ENCODE data around the gene NLN. TPM values are rescaled to one million over a fixed set of nuclear protein-coding genes. Genes with fewer than 3 reads are reported as not detected.

Gene NLN
- total RNA-seq, 1 donor from 2014 or later = 6.6 TPM

- Histone ChIP-seq H3K9me3 (no peaks in the 10 kb centered on the region), H3K36me3 (no peaks in the 10 kb centered on the region), H3K27me3 (no peaks in the 10 kb centered on the region), H3K27ac (no peak overlapping the region), H3K4me3 (no peak overlapping the region), H3K4me1 (no peaks in the 10 kb centered on the region)
- TF ChIP-seq POLR2A (IDR thresholded peaks at IDR 0.05) (no peak), CTCF (IDR thresholded peaks at IDR 0.05) (no peak), POLR2AphosphoS5 (IDR thresholded peaks at IDR 0.05; ENCODE audit: insufficient read depth in 1 of 2, low read depth in 1 of 2) (no peak)
- DNase-seq (ENCODE audit: extremely low spot score in 2 of 2) = no peak
- intact Hi-C loops (cut with DNase I) = no loop called here
Observed at GRCh38 chr5:65758546-65759144, 36.6 kb downstream of the NLN start.

GRCh38 chr5:65760504-65761275 lies 38.7 kb downstream of the NLN start:
- Histone ChIP-seq H3K4me1 (no peaks in the 10 kb centered on the region), H3K27ac (no peak overlapping the region), H3K36me3 (no peaks in the 10 kb centered on the region), H3K27me3 (no peaks in the 10 kb centered on the region), H3K4me3 (no peak overlapping the region), H3K9me3 (no peaks in the 10 kb centered on the region)
- intact Hi-C loops (cut with DNase I) = no loop called here
- DNase-seq (ENCODE audit: extremely low spot score in 2 of 2) = no peak
- TF ChIP-seq CTCF (IDR thresholded peaks at IDR 0.05) (no peak), POLR2A (IDR thresholded peaks at IDR 0.05) (no peak), POLR2AphosphoS5 (IDR thresholded peaks at IDR 0.05; ENCODE audit: insufficient read depth in 1 of 2, low read depth in 1 of 2) (no peak)

- TF ChIP-seq CTCF (IDR thresholded peaks at IDR 0.05) = no peak
- no peak for TF ChIP-seq POLR2AphosphoS5 (IDR thresholded peaks at IDR 0.05; ENCODE audit: insufficient read depth in 1 of 2, low read depth in 1 of 2)
- TF ChIP-seq POLR2A (IDR thresholded peaks at IDR 0.05) = no peak
- no peaks in the 10 kb centered on the region for H3K27me3 ChIP-seq
- no peak overlapping the region for H3K4me3 ChIP-seq
- intact Hi-C loops (cut with DNase I) = no loop called here
- H3K27ac ChIP-seq = no peak overlapping the region
- DNase-seq (ENCODE audit: extremely low spot score in 2 of 2) = no peak
- H3K36me3 ChIP-seq = no peaks in the 10 kb centered on the region
- H3K9me3 ChIP-seq = no peaks in the 10 kb centered on the region
- H3K4me1 ChIP-seq = no peaks in the 10 kb centered on the region
Observed at GRCh38 chr5:65762234-65762633, 40.2 kb downstream of the NLN start.

GRCh38 chr5:65765582-65765981 lies 43.6 kb downstream of the NLN start:
- Histone ChIP-seq H3K27me3 (no peaks in the 10 kb centered on the region), H3K9me3 (no peaks in the 10 kb centered on the region), H3K4me3 (no peak overlapping the region), H3K4me1 (no peaks in the 10 kb centered on the region), H3K27ac (no peak overlapping the region), H3K36me3 (no peaks in the 10 kb centered on the region)
- no peak for DNase-seq (ENCODE audit: extremely low spot score in 2 of 2)
- intact Hi-C loops (cut with DNase I) = no loop called here
- TF ChIP-seq POLR2A (IDR thresholded peaks at IDR 0.05) (no peak), POLR2AphosphoS5 (IDR thresholded peaks at IDR 0.05; ENCODE audit: insufficient read depth in 1 of 2, low read depth in 1 of 2) (no peak), CTCF (IDR thresholded peaks at IDR 0.05) (no peak)

GRCh38 chr5:65766175-65766574 lies 44.2 kb downstream of the NLN start:
- Histone ChIP-seq H3K9me3 (no peaks in the 10 kb centered on the region), H3K4me3 (no peak overlapping the region), H3K27me3 (no peaks in the 10 kb centered on the region), H3K27ac (no peak overlapping the region), H3K4me1 (no peaks in the 10 kb centered on the region), H3K36me3 (no peaks in the 10 kb centered on the region)
- intact Hi-C loops (cut with DNase I) = no loop called here
- no peak for TF ChIP-seq POLR2A (IDR thresholded peaks at IDR 0.05)
- DNase-seq (ENCODE audit: extremely low spot score in 2 of 2) = no peak
